NCI-H2196 (cell line): ENCODE measurements around the gene ADAMTSL1.
A peak's percentile ranks its signal among the peaks of the same experiment; 100 is the strongest.
"Not testable (repeated sequence)": the region's sequence is repeated elsewhere in the genome, so short reads cannot be mapped to it uniquely, and the experiment has no call there.

Experiments used
- DNase-seq: peaks from one replicate; lab custom pipeline; 2025; ENCODE audit not compliant: unreplicated experiment; lab: John Stamatoyannopoulos, UW

Gene ADAMTSL1

DNA sequence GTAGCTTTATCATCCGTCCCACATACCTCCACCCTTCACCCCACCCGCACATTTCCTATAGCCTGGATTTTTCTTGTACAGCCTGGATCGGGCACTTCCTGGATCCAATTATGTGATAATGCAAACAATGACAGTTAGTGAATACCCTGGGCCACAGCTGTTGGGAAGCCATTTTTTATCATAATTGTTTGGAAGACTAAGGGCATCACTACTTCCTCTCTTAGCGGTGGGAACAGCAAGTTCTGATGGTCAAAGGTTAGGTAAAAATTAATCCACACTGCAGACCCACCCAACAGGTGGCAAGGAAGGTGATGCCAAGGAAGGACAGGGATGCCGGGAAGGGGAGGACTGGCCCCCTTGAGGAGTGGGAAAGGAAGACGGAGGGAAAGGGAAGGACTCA, 375.3 kb downstream of the ADAMTSL1 start:
- no peak for DNase-seq

DNA sequence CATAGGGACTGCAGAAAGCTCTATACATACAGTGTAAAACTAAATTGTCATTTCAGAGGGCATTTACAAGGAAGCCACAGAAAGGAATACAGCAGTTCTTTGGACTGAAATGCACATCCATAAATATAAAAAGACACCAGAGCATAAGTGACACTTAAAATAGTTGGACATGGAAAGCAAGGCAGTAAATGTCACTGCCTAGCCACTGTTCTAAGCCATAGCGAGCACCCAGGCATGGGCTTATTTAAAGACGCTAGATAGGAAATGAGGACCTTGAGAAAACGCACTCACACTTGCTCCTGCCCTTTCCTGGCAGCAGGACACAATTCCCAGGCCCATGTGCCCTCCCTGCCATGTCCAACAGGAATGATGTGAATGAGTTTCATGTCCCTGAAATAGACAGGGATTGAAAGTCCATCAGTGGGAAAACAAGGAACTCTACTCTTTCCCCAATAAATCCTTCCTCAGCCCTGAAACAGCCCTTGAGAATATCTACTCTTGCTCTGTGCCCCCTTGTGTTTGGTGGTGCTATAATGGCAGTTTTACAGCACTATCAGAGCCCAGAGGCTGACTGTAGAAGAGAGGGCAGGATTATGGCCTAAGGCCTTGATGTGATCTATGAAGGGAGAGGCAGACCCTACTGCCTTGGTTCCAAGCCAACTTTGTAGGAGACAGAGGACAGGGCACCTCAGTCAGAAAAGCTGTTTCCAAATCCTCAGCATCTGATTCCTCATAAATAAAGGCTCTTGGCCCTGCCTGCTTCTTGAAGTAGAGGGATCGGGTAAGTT, 376.1 kb downstream of the ADAMTSL1 start:
- DNase-seq, result no peak

DNA sequence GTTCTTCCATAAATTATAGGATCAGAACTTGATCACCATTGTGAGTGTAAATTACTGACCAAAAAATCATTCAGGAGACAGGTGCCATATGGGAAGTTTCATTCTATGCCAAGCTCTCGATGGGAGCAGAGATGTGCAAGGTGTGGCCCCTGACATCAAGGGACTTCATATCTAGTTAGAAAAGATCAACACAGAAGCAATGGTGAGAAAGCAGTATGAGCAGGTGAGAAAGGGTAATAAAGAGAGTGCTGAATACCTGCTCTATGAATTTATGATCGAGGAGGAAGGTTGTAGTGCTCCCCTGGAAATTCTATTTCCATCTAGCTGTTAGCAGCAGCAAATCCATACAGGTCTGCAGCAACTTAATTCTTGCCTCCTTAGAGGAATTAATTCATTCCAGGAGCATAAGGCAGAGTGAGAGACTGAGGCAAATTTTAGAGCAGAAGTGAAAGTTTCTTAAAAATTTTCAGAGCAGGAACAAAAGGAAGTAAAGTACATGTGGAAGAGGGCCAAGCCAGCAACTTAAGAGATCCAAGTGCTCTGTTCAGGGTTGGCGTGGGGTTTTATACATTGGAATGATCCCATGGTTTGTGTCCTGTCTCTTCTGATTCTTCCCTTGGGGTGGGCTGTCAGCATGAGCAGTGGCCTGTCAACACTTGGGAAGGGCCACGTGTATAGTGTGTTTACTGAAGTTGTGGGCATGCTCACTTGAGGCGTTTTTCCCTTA, 377.3 kb downstream of the ADAMTSL1 start:
- no peak for DNase-seq

DNA sequence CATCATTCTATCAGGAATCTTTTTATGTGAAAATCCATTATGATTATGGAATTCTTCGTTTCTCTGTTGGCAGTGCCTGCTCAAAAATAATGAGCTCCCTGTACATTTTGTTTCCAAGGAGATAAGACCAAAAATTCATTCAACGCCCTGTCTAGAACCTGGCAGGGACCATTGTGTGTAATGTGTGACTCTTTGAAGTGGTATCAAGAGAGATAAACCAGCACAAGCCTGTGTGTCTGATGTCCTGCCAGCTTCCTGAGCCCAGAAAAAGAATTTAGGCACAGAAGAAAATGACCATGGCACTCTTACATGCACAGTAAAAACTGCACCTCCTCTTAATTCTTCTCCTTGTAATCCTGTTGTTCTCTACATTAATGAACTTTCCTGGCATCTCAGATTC, 381.7 kb downstream of the ADAMTSL1 start:
- peak; percentile 43 for DNase-seq

DNA sequence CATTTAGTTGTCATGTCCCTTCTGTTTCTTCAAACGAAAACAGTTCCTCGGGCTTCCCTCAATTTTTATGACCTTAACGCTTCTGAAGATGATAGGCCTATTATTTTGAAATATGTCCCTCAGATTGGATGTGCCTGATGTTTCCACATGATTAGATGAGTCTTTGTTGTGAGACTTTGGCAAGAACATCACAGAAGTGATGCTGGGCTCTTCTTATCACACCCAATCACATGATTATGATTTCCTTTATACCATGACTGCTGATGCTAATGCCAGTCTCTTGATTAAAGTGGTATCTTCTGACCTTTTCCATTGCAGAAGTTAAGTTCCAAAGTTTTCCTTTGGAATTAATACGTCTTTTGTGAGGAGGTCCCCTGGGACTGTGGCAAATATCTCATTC, 383.4 kb downstream of the ADAMTSL1 start:
- no peak for DNase-seq

DNA sequence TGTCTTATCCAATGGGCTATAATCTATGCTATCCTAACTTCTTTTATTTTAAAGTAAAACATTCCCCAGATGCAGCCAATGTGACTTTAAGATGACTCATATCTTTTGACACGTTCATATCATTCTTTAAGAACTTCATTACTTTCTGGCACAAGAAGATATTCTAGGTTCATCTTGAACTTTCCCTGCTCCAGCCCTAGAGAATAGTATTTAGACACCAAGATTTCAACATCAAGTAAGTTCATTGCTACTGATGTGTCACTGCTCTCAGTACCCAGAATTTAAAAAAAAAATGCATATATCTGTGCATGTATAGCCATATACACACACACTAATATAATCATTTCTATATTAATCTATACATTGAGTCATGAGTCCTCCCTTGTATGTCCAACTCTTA, 383.8 kb downstream of the ADAMTSL1 start:
- no peak for DNase-seq

DNA sequence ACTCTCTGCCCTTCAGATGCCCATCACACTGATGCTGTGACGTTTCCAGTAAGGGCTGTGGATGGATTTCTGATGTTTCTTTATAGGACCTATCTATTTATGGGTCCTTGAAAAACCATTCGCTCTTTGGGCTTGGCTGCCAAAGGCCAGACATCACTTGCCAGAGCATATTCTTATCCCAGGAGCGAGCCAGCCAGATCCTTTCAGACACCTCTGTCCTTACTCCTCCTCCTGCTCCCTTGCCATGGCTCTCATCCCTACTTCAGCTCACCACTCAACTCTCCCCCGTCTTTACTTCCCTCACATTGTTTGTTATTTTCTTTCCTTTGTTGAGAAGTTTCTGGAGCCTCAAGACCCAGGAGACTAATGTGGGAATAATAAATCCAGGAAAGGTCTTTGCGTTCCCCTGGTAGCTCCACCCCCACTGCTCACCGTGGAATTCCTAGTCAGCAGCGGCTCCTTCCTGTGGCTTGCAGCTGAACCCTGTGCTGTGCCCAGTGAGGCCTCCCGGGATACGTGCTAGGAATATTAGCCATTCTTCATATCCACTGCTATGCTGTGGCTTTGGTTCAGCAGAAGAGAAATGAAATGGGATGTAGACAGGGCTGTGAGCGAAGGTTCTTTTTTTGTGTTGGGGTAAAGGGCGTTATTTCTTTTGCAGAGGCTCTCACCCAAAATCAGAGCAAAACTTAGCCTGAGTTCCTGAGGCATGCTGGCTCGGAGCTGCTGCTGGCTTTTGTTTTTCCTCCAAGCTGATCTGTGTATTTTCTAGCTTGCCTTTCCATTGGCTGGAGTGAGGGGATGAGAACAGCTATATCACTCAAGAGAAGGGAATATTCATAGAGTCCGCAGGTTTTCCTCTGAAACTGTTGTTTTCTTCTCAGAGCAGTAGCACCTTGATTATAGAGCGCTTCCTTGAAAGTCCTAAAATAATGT, 387.9 kb downstream of the ADAMTSL1 start:
- no peak for DNase-seq

DNA sequence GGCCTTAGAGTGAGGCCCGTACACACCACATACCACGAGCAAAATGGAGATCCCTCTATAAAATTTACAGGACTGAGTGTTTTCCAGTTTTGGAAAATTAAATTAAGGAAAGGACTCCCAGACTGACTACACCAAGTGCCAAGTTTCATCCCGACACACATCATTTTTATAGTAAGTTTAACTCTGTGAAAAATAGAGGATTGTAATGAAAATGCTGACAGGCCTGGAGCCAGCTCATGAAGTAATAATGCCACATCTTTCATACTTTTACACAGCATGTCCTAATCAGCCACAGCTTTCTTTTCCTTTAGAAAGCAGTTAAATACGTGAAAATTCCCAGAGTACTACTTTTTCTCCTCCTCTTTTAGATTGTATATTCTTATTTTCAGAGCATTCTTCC, 389.8 kb downstream of the ADAMTSL1 start:
- no peak for DNase-seq

DNA sequence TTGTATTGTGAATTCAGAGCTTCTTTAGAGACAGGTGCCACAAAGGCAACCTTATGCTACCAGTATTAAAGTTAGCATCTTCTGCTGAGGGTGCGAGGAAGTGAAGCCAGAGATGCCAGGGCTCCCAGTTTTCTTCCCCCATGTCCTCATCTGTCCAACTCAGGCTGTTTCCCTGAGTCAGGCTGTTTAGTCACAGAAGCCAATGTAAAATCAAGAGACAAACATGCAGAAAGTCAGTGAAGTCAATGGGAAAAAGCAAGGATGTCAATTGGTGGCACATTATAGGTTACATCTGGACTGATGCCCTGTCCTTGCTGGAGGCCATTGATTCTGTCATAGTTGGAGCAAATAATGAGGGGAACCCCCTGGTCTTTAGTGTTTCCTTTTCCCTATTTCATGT, 390.6 kb downstream of the ADAMTSL1 start:
- no peak for DNase-seq

DNA sequence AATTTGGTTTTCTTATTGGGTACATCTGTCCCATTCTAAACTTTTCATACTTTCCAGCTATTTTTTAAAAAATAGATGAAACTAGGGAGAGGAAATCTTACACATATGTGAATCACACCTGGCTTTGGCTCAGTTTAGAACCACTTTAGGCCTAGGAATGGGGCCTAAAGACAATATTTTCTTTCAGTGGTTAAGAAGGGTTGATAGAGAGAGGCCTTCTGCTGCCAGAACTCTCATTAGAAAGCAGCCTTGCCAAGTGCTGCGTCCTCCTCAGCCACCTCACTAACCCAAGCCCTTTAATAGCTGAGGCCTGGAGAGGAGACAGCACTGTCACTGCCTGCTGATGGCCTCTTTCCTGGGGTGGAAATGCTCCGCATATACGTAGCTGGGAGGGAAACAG, 391.6 kb downstream of the ADAMTSL1 start:
- no peak for DNase-seq

DNA sequence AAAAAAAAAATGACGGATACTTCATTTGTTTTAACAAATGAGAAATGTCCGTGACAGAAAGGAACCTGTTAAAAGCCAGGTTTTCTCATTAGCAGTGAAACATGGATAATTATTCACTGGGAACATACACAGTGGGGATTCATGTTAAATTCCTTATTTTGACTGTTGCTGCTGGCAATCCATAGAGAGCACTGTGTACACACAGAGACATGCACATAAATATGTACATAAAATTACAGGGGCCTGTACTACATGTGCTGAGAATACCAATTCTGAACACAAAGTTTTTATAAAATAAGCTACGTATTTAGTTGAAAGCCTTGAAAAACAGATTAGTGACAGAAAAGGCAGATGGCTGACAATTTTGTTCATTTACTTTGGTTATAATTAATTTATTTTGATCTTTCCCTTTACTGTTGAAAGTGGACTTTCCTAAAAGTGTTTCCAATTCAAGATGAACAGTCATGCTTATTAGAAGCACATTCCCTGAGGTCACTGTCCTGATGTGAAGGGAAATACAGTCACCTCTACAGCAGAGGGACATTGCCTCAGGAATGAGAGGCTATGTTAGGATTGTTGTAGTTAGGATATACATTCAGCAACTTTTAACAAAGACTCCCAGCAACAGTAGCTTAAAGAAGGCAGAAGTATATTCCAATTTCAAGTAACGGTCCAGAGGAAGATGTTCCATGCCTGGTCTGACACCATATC, 392.3 kb downstream of the ADAMTSL1 start:
- DNase-seq, result no peak

DNA sequence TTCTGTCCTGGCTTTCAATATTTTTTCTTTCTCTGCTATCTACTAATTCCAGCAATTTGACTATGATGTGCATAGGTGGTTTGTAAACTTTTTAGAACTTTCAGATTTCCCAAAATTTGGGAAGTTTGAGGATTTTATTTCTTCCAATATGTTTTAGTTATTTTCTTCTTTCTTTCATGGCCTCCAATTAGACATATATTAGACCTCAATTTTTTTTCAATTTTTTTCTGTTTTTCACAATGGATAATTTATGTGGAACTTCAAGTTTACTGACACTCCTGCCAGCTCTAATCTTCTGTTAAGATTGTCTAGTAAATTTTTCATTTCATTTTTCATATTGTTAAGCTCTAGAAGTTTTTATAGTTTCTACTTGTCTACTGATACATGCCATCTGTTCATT, 395.8 kb downstream of the ADAMTSL1 start:
- DNase-seq, result no peak

DNA sequence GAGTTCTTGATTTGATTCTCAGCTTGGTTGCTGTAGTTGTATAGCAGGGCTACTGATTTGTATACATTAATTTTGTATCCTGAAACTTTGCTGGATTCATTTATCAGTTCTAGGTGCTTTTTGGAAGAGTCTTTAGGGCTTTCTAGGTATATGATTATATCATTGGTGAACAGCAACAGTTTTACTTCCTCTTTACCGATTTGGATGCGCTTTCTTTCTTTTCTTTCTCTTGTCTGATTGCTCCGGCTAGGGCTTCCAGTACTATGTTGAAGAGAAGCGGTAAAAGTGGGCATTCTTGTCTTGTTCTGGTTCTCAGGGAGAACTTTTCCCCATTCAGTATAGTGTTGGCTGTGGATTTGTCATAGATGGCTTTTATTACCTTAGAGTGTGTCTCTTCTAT, 400.1 kb downstream of the ADAMTSL1 start:
- DNase-seq, result no peak

DNA sequence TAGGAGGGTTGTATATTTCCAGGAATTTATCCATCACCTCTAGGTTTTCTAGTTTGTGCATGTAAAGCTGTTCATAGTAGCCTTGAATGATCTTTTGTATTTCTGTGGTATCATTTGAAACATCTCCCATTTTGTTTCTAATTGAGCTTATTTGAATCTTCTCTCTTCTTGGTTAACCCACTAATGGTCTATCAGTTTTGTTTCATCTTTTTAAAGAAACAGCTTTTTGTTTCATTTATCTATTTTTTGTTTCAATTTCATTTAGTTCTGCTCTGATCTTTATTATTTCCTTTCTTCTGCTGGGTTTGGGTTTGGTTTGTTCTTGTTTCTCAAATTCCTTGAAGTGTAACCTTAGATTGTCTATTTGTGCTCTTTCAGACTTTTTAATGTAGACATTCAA, 401.0 kb downstream of the ADAMTSL1 start:
- not testable (repeated sequence) for DNase-seq

DNA sequence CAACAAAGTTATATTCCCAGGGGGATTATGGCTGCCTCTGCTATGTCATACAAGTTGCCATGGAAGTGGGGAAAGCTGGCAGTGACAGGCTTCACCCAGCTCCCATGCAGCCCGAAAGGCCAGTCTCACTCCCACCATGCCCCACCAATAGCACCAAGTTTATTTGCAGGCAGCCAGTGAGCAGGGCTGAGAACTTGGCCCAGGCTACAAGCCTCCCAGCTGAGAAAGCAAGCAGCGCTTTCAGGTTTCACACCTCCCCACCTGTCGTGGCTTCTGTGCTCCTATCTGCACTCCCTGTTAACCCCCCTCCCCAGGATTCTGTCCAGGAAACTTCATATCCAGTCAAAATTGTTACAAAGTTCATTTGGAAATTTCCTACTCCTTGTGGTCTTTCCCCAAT, 404.0 kb downstream of the ADAMTSL1 start:
- no peak for DNase-seq

DNA sequence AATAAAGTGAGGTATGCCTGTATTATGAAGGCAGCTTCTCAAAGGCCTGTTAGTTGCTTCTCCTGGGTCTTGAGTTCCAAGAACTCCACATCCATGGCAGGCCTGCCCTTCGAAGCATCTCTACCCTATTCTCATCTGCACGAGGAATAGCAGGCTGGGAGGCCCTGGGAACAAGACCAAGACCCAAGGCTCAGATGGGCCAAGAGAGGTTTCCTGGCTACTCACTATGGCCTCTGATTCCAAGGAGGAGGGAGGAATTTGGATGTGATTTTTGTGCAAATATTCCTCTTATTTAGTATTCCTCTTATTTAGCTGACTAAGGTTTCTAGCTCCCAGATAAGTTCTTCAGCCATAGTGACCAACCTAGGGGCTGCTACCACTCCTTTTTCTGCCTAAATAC, 407.8 kb downstream of the ADAMTSL1 start:
- DNase-seq, result no peak

DNA sequence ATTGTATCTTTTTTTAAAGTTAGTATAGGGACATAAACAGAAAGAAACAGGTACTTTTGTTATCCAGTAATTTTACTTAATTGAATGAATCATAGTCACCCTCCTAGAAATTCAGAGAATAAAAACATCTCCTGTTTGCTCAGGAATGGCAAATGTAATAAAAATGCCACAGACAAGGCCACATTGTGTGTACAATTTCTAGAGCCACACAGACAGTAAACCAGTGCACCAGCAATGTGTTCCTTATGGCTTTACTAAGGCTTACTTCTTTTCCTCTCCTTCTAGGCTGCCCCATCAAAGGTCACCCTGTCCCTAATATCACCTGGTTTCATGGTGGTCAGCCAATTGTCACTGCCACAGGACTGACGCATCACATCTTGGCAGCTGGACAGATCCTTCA, 413.6 kb downstream of the ADAMTSL1 start:
- DNase-seq, result no peak

DNA sequence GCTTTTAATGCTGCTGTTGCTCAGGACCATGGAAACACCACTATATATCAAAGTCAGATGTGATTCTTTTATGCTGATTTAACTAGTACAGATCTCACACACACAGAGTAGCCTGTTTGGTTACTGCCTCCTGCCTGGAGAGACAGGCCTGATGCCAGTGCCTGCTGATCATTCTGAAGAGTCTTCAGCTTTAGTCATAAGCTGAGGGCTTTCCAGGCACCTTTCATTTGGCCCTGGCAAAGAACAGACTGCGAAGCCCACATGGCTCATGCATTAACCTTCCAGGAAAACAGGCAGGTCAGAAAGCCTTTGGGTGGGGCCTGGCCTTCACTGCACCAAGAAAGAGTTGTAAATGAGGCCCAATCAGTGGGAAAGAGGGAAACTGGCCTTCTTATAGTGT, 414.3 kb downstream of the ADAMTSL1 start:
- peak; percentile 13 for DNase-seq

DNA sequence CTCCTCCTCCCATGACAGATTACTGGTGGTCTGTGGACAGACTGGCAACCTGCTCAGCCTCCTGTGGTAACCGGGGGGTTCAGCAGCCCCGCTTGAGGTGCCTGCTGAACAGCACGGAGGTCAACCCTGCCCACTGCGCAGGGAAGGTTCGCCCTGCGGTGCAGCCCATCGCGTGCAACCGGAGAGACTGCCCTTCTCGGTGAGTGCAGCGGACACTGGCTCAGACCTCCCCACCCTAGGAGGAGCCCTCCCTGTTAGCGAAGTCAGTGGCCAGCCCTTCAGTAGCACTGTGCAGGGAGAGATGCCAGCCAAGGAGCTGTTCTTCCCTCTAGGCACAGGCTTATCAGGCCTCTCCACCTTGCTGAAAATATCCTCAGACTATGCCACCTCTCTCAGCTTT, 415.6 kb downstream of the ADAMTSL1 start:
- DNase-seq, result no peak

DNA sequence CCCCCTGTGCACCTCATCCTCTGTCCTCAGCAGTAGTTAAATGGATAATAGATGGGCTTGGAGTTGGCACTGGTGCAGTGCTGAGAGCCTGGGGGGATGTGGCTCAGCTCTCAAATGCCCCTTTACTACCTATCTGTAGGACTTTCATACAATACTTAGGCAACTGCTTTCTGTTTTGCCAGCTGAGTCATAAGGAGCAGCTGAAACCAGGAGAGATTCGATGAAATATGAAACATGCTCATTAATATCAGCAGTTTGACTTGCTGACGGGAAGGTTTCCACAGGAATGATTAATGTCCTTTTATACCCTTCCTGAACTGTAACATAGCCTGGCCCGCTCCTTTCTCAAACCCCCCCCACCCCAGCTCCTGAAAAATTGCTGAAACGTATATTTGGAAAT, 416.4 kb downstream of the ADAMTSL1 start:
- DNase-seq, result no peak
